ENCODE results near the gene TCP1. TPM values are rescaled to one million over a fixed set of nuclear protein-coding genes. Genes with fewer than 3 reads are reported as not detected.

TCP1 gene
- total and polyA plus RNA-seq, 9 of the 15 experiments (the other 6 are each of a cell fraction or from before 2014, with no cell fraction given), result 331 to 801 (median 645) TPM

DNA sequence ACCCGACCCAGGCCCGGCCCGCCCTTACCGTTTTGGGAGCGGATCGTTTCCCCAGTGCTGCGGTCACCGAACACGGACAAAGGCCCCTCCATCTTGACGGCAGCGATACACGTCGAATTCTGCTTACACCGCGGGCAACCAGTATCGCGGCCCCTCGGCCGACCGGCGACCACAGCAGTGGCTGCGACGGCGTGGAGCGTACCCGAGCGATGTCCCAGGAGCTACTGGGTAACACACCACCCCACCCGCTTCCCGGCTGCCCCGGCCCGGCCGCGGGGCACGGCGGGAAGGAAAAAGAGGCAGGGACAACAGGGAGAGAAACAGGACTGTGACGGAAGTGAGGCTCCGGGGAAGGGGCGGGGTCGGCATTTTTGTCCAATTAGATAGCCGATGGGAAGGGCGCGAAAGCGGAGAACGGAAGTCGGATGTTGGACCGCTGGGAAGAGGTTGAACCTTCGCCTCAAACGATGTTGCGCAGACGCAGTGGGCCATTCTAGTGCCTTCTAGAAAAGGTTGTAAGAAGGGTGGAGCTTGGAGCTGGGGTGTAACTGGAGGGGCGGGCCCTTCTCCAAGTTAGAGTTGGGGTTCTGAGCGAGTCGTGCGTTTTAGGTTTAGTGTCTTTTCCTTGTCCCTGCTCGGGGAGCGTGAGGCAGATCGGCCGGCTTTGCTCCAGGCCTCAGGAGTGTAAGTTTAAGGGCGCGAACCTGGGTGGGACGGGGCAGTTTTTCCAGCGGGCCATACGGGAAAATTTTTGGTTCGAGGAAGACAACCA is at the start of gene TCP1 (continued):
- no peak for TF ChIP-seq RBM17 (IDR thresholded peaks at IDR 0.05; ENCODE audit: borderline replicate concordance, low read depth, low read length)
- peak in 1 of 2 experiments; percentile 31; a peak in 1 of 4 replicates for TF ChIP-seq TBL1XR1 (IDR thresholded peaks at IDR 0.05; ENCODE audit: low read length in 2 of 2)
- TF ChIP-seq ZNF121 (CRISPR knock-in tag; conservative IDR thresholded peaks at IDR 0.05), result no peak
- TF ChIP-seq, protein P1, sequence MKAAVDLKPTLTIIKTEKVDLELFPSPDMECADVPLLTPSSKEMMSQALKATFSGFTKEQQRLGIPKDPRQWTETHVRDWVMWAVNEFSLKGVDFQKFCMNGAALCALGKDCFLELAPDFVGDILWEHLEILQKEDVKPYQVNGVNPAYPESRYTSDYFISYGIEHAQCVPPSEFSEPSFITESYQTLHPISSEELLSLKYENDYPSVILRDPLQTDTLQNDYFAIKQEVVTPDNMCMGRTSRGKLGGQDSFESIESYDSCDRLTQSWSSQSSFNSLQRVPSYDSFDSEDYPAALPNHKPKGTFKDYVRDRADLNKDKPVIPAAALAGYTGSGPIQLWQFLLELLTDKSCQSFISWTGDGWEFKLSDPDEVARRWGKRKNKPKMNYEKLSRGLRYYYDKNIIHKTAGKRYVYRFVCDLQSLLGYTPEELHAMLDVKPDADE (conservative IDR thresholded peaks at IDR 0.05; ENCODE audit: control insufficient read depth, low read depth, low read length), result peak; percentile 83
- TF ChIP-seq, protein P2, sequence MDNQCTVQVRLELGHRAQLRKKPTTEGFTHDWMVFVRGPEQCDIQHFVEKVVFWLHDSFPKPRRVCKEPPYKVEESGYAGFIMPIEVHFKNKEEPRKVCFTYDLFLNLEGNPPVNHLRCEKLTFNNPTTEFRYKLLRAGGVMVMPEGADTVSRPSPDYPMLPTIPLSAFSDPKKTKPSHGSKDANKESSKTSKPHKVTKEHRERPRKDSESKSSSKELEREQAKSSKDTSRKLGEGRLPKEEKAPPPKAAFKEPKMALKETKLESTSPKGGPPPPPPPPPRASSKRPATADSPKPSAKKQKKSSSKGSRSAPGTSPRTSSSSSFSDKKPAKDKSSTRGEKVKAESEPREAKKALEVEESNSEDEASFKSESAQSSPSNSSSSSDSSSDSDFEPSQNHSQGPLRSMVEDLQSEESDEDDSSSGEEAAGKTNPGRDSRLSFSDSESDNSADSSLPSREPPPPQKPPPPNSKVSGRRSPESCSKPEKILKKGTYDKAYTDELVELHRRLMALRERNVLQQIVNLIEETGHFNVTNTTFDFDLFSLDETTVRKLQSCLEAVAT (IDR thresholded peaks at IDR 0.05), result peak; percentile 85 to 91
- TF ChIP-seq ZNF699 (CRISPR knock-in tag; IDR thresholded peaks at IDR 0.05; ENCODE audit: insufficient replicate concordance), result no peak
- no peak; the same call in 1 of the 2 replicates for TF ChIP-seq HMBOX1 (IDR thresholded peaks at IDR 0.05)
- peak; percentile 77 for TF ChIP-seq PHF20 (IDR thresholded peaks at IDR 0.05; ENCODE audit: partially characterized antibody)
- no peak; the same call in 1 of the 2 replicates for TF ChIP-seq MYBL2 (IDR thresholded peaks at IDR 0.05; ENCODE audit: low read depth)
- no peak for TF ChIP-seq MYBL2 (CRISPR knock-in tag; IDR thresholded peaks at IDR 0.05; ENCODE audit: borderline replicate concordance)
- 0 out of 2 replicates have a peak, but pooled peaks have one; percentile 26 for TF ChIP-seq KLF13 (tag; IDR thresholded peaks at IDR 0.05; ENCODE audit: borderline replicate concordance, low read depth)
- 0 out of 2 replicates have a peak, but pooled peaks have one; percentile 22 for TF ChIP-seq ZNF239 (CRISPR knock-in tag; IDR thresholded peaks at IDR 0.05)
- no peak for TF ChIP-seq TEAD2 (tag; IDR thresholded peaks at IDR 0.05)
- TF ChIP-seq SNAPC5 (CRISPR knock-in tag; IDR thresholded peaks at IDR 0.05), result no peak
- no peak for TF ChIP-seq COPS2 (conservative IDR thresholded peaks at IDR 0.05)
- TF ChIP-seq, protein P3, sequence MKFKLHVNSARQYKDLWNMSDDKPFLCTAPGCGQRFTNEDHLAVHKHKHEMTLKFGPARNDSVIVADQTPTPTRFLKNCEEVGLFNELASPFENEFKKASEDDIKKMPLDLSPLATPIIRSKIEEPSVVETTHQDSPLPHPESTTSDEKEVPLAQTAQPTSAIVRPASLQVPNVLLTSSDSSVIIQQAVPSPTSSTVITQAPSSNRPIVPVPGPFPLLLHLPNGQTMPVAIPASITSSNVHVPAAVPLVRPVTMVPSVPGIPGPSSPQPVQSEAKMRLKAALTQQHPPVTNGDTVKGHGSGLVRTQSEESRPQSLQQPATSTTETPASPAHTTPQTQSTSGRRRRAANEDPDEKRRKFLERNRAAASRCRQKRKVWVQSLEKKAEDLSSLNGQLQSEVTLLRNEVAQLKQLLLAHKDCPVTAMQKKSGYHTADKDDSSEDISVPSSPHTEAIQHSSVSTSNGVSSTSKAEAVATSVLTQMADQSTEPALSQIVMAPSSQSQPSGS (CRISPR knock-in tag; IDR thresholded peaks at IDR 0.05), result no peak
- TF ChIP-seq KDM4B (IDR thresholded peaks at IDR 0.05; ENCODE audit: borderline replicate concordance in 2 of 2, low read depth in 1 of 2), result peak in 1 of 2 experiments; percentile 61; a peak in 1 of 4 replicates

Data from K562 (cell line).